HG03064 (cell line): ENCODE results near the gene PNRC2.
A peak's percentile ranks its signal among the peaks of the same experiment; 100 is the strongest.
"Not testable (repeated sequence)": the region's sequence is repeated elsewhere in the genome, so short reads cannot be mapped to it uniquely, and the experiment has no call there.

Experiments
- ATAC-seq: cut with Tn5 transposase; IDR thresholded peaks from one replicate; pipeline ENCODE4 v1.9.1; 2021; ENCODE audit warnings: low read depth; ENCODE audit not compliant: unreplicated experiment

Gene PNRC2

DNA sequence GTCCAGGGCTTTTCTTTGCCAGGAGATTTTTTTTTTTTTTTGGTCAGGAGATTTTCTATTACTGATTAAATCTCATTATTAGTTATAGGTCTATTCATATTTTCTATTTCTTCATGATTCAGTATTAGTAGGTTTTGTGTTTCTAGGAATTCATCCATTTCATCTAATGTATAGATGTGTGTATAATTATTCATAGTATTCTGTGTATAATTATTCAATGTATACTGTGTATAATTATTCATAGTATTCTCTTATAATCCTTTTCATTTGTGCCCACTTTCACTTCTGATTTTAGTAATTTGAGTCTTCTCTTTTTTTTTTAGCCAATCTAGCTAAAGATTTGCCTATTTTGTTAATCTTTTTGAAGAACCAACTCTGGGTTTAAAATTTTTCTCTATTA, 12.3 kb upstream of the PNRC2 start:
- no peak for ATAC-seq

DNA sequence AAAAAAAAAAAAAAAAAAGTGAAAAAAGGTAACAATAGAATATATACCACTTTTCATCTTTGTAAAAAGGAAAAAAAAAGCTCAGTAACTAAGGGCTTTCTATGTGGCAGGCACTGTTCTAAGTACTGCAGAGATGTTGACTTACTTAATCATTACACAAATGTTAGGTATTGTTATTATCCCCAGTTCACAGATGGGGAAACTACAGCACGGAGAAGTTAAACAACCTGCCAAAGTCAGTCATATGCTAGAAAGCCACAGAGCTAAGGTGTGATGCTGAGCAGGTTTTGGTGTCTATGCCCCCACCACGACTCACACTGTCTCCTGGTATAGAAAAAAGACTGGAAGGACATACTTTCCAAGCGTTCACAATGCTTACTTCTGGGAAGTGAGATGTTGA, 6.6 kb upstream of the PNRC2 start:
- no peak for ATAC-seq

DNA sequence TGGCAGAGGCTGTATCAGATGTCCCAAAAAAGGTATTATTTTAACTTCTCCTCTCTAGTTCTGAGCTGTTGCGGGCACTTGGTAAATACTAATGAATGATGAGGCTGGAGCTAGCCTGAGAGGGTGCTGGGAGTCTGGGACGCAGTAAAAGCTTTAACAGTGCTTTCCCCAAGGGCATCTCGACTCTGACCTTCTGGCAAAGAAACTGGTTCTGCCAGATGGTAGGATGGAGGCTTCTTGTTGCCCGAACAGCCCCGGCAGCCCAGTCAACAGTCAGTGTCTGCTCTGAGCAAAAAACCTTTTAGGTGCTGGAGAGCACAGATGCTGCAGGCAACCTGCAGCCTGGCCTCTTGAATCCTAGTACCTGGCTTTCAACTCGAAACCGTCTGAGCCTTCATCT, 2.5 kb upstream of the PNRC2 start:
- ATAC-seq: no peak

DNA sequence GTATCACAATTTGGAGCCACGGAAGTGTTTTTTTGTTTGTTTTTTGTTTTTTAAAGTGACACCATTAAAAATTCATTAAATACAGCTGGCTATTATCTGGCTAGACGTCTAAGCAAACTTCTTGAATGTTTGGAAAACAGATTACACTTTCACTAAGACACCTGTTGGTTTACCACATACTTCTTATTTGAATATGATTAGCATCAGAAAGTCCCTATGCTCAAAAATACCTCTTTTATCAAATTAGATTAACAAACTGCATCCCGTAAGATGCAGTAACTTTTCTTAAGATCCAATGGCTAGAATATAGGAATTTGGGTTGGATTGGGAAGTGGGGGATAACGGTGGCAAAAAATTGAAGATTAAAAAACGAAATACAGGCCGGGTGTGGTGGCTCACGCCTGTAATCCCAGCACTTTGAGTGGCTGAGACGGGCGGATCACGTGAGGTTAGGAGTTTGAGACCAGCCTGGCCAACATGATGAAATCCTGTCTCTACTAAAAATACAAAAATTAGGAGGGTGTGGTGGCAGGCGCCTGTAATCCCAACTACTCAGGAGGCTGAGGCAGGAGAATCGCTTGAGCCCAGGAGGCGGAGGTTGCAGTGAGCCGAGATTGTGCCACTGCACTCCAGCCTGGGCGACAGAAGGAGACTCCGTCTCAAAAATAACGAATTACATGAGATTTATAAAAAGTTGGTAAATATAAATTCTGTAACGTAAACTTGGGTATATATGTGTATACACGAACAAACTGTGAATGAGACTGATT, 1.4 kb upstream of the PNRC2 start:
- ATAC-seq: not testable (repeated sequence)

DNA sequence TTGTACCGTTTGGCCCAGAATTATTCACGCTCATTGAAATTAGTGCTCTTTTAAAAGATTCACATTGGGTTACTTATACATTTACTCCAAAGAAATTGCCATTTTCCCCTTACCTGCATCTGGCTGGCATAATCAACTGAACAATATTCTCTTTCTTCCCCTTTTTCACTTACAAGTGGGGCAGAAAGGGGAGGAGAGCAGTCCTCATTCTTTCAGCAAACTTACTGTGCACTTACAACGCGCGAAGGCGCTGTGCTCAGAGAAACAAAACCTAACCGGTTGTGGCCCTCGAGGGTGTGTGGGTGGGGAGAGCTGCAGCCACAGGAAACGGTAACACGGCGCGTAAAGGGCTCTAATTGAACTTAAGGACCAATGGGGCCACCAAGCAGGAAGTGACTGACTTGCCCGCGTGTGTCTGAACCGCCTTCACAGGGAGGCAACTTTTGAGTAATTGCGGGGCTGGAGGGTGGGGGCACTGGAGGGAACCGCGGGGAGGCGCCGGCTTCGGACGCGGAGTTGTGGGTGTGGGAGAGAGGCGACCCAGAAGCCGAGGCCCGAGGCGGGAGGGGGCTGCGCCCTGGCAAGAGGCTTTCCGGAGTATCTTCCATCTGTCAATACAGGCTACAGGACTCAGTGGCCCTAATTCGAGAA, 693 bp upstream of the PNRC2 start:
- peak; percentile 66 for ATAC-seq

DNA sequence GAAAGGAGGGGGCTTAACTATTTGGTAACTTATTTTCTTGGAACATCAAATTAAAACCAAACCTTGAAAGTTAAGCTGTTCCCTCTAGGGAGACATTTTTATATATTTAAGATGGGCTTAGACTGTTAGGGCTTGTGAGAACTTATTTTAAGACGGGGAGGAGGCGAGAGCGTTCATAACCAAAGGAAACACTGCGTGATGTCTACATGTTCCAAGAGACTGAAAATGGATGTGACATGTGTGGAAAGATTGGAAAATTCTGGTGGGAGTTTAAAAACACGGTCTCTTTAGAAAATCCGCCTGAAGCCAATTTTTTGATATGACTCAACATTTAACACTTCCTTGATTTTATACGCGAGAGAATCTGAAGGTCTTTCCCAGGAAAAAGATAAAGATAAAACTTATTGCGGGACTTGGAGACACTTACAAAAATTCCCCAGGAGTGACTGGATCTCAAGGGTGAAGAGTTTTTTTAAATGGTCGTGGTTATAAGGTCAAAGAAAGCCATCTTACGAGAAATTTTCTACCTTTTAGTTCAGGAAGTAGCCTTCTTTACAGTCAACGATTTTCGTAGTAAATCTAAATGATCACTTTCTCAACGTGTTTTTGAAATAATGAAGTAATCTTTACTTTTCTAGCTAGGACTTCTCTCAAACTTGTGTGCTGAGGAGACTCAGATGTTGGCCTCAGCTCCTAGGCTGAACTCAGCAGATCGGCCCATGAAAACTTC, 828 bp downstream of the PNRC2 start:
- no peak for ATAC-seq

DNA sequence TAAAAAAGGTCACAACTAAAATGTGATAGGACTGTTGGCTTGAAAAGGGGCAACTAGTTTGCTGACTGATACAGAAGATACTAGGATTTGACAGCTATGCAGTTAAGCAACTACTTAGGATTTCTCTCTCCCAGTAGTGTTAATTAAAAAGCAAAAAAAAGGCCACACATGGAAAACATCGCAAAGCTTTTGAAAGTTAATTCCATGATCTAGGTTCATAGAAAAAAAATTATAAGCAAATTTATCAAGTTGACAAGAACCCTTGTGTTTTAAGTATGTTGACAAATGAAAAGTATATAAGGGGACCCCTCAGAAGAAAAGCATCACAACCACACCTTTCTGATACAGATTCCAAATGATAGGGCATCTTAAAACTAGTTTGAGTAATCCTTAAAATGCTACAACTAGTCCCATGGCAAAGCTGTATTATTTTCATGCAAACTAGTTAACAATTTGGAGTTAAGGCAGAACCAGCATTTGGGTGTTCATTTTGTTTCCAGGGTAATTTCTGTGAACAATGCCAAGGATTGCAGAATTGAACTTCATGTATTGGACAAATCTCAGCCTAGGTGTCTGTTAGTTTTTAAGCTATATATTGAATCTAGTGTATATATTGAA, 4.1 kb downstream of the PNRC2 start:
- no peak for ATAC-seq

DNA sequence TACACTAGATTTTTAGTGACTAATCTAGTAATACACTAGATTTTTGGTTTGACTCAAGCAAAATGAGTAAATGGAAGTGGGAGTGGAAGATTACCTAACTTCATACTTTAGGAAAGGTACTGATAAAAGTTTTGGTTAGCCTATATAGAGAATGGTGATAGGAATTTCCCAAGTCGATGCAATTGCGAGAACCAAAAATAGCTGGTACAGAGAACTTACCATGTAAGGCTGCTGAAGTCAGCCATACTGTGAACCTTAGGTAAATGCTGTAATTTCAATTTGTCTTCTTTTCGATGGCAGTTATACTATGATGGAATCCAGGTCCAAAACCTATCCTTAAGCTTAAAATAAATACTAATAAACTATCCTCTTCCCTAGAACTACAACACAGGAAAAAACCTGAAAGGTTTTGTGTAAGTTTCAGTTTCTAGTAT, 4.6 kb downstream of the PNRC2 start:
- ATAC-seq: no peak

DNA sequence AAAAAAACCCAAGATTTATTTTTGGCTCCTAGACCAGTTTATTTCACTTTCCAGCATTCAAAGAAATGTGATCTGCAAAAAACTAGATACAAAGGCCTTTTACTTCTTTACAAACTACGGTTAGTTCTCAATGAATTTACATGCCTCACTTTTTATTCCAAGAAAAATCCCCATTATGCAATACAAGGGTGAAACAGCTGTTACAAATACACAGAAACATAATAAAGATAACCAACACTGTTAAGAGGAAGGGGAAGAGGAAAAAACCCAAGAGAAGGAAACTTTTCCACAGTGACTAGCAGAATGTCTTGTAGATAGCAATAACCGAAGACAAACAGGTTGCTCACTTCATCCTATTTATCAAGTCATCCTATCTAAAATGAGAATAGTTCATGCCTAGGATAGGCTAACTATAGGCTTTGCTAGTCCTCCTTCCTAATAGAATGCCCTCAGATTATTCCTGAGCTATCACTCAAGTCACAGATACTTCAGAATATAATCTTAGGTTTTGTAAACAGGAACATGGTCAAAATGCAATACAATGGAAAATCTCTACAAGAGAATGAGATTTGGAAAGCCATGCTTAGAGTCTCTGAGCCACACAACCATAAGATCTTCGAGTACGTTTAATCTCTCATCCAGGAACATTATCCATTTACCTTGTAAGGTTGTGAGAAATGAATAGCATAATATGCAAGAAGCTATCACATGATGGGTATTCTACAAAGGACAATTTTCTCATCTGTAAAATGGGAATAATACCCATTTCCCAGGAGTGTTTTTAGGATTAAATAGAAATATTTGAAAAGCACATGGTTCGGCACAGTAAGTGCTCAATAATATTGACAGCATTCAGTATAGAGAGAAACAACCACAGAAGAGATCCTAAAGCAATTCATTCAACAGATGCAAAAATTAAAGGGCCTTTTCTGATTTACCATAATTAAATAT, 5.4 kb downstream of the PNRC2 start:
- no peak for ATAC-seq

DNA sequence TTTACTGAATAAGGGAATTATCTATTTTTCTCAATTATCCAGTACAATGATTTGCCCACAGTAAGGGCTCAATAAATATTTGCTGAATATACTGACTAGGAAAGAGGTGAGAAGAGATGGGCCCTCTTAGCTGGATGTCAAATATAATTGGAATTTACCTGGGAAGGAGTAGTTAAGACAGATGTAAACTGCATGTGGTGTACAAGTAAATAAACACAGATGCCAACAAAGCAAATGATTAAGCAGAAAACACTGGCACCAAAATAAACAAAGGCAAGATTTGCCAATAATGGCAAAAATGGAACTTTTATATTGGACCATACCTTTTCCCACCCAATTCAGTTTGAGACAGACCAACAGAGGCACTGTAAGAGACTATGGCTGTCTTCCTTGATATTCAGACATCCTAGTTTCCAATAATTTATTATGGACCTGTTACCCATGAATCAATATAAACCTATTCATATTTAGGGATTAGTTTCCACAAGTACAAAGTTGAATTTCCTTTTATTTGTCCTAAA, 7.4 kb downstream of the PNRC2 start:
- no peak for ATAC-seq

DNA sequence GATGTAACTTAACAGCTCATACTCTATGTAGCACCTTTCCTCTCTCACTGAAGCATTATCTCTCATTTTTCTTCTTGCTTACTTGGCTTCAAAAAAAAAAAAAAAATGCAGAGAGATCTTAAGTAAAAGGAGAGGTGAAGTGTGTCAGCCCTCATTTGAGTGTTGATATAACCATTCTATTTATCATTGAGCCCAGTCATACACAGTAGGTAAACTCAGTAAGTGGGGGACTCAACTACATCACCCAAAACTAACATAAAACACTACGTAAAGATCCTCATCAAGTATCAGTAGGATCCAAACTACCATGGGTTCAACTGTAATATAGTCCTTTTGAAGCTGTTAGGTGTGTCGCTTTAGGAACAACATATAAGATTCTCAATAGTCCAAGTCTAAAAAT, 8.2 kb downstream of the PNRC2 start:
- ATAC-seq: no peak

DNA sequence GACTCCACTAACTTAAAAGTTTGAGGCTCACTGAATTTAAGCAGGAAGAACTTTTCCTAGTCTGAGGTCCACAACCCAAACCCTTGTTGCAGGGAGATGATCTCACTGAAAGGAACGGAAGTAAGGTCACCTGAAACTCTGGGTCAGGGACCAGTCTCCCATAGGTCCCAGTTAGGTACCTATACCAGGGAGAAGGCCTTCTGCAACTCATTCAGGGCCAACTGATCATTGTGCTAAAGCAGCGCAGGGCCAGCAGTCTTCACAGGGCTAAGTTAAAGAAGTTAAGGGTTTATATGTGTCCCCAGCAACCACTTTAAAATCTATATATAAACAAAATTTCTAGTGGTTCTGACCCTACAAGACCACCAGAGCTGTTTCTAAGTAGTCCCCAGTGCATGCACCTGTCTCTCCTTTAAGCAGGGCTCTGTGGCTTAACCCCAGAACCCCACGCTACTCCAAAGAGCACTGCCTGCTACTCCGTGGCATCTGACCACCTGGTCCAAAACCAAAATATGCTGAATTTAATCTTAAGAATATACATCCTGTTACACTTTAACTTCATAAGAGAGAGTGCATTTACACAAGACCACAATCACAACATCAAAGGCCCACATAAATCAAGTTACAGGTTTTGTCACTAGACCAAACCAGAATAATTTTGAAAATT, 17.7 kb downstream of the PNRC2 start:
- ATAC-seq: no peak

DNA sequence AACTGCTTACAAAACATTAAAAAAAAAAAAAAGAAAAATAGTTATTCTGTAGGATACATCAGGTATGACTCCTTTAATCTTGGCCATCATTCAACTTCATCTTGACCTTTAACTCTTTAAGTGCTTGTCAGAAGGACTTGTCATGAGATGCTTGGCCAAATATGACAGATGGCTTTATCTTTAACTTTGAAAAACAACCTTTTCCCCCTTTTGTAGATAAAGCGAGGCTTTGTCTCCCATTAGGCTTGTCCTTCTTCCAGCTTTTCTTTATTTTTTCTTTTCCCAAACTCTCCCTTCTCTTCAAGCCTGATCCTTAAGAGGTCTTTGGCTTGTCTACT, 18.2 kb downstream of the PNRC2 start:
- no peak for ATAC-seq

DNA sequence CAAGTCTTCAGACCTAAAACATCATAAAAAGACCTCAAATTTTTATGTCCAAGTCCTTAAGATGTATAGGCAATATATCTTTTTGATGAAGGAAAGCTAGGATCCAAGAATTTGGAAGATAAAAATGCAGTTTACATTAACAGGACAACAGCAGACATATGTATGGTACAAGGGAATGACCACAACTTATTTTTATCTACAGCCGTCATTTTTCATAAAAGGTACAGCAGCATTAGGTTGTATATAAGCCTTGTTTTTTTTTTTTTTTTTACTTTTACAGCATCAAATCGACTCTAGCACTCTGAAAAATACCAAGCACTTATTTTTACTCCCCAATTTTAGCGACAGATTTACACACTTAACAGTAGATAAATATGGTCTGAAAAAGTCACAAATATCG, 19.2 kb downstream of the PNRC2 start:
- ATAC-seq: no peak

DNA sequence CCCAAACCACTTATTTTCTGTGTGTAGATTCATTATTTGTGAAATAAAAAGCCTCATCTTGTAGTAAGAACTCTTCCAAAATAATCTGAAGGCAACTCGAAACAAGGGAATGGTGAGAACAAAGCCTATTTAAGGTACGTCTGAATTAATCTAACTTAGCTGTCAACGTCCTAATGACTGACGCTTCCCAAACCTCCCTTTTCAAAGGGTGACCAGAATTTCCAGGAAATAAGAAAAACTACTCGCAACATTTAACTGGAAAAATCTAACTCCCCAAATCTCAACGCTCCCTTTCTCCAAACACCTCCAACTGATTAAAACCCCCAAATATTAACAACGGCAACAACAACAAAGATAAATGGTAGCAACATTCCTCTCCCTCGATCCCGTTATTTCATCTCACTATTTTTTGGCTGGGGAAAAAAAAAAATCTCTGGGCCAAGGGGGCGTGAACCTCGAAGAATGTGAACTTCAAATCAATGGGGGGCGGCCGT, 19.8 kb downstream of the PNRC2 start:
- no peak for ATAC-seq

DNA sequence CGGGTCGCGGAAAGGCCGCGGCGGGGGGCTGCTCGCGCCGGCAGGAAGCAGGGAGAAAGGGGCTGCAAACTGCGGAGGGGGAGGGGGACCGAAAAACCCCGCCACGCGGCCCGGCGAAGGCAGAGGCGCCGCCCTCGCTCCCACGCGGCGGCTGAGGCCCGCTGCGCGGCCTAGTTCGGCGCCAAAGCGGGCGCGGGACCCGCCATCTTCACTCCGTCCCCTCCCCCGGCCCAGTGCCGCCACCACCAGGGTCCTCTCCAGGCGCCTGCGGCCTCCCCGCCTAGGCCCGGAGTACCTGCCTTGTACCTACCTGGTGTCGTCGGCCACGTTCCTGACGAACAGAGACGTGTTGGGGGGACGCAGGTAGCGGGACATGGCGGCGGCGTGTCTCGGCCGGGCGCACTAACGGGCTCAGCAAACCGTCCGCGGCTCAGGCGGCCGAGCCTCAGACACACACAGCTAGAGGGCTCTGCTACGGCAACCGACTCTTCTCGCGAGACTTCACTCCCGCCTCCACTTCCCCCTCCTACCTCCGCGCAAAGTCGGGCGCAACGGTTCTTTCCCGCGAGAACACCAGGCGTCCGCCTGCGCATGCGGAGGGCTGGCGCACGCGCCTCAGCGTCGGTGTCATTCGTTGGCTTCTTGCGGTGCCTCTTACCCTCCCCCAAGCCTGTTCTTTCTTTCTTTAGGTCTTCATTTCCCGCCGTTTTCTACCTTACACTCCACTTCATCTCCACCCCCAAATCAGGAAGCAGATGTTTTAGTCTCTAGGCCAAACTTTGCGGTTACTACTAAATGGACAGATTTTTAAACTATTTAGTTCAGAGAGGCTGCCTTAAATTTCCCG, 20.5 kb downstream of the PNRC2 start, which contains the start of gene SRSF10:
Gene SRSF10, minus strand, starts transcription at position 447 of the 847 bp plus-strand sequence. Its CDS starts 72 bp downstream, at position 375.
- peak; percentile 82 for ATAC-seq

DNA sequence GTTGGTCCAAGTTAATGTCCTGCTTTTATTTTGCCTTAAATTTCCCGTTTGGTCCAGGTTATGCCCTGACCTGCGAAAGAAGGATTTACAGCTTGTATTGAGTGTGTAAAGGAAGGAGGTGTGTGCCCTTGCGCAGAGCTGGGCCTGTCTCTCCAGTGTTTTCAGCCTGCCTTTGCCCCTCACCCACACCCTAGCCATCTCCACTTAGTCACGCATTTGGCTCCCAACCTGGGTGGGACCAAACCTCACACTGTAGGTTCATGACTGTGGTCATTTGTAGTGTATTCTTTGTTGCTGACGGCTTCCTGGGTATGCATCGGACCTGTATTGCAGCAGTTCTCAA, 21.1 kb downstream of the PNRC2 start:
- ATAC-seq: peak; percentile 29

DNA sequence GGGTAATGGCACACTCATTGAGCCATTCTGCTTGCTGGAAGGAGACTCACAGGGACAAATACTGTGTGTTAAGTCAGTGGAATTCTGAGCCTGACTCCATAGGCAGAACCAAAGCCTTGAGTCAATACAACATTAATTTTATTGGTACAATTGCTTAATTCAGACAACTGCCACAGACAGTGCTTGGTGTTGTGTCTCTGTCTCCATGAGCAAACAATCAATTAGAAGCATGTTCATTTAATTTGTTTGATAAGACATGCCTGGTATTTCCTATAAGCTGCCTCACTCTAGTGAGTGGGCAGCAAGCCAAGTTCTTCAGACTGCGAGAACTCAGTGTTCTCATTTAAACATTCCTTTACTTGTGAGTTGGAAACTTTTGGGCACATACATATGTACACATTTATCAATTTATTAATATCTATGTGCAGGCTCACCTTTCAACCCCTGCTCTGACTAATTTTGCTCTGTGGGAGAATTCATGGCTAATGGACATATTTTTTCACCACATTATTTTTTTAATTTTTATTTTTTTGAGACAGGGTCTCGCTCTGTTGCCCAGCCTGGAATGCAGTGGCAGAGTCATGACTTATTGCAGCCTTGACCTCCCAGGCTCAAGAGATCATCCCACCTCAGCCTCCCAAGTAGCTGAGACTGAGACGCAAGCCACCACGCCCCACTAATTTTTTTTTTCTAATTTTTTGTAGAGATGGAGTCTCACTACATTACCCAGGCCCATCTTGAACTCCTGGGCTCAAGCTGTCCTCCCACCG, 25.0 kb downstream of the PNRC2 start:
- ATAC-seq: no peak
